ENCODE data around the gene TNFRSF12A. TPM values are rescaled to one million over a fixed set of nuclear protein-coding genes. Genes with fewer than 3 reads are reported as not detected.

The TNFRSF12A gene
- total and polyA plus RNA-seq, 4 donors: 60.4 to 271 (median 95.7) TPM

- no peak for ATAC-seq (ENCODE audit: low FRiP score)
These were observed 39.6 kb downstream of the TNFRSF12A start for GRCh38 chr16:3059723-3060242.

GRCh38 chr16:3060339-3061127, 40.4 kb downstream of the TNFRSF12A start:
- Histone ChIP-seq H3K4me3 (ENCODE audit: low read length in 2 of 2) (no peak overlapping the region), H3K36me3 (ENCODE audit: control insufficient read depth in 1 of 2, insufficient read depth in 2 of 2, low read length in 1 of 2) (no peaks in the 10 kb centered on the region), H3K27ac (ENCODE audit: low read depth in 1 of 2, low read length in 2 of 2) (no peak overlapping the region), H3K4me1 (ENCODE audit: control insufficient read depth in 1 of 2, insufficient read depth in 2 of 2, low read length in 2 of 2) (no peaks in the 10 kb centered on the region), H3K9me3 (ENCODE audit: control insufficient read depth, low read length) (no peaks in the 10 kb centered on the region), H3K27me3 (ENCODE audit: control insufficient read depth in 1 of 2, insufficient read depth in 2 of 2, low read length in 1 of 2) (no peaks in the 10 kb centered on the region)
- intact Hi-C loops (cut with DNase I): loop anchor here in 1 of 2 donors (5.0 kb wide), 1 partner anchor 107 kb away; no protein-coding TSS in a partner anchor
- 74 to 82% methylated on average over 14 of the region's 14 CpGs for WGBS, 2 donors
- no peak for DNase-seq
- no peak for ATAC-seq (ENCODE audit: low FRiP score)

More at GRCh38 chr16:3059723-3060242, 39.6 kb downstream of the TNFRSF12A start:
- 62 to 71% methylated on average over 9 of the region's 9 CpGs for WGBS, 2 donors
- H3K27ac ChIP-seq (ENCODE audit: low read depth in 1 of 2, low read length in 2 of 2): peak overlapping the region in 1 of 2 donors; percentile 3
- intact Hi-C loops (cut with DNase I): loop anchor here (1.0 to 5.0 kb wide), 5 partner anchors 48 to 108 kb away; no protein-coding TSS in a partner anchor
- H3K9me3 ChIP-seq (ENCODE audit: control insufficient read depth, low read length): no peaks in the 10 kb centered on the region
- H3K36me3 ChIP-seq (ENCODE audit: control insufficient read depth in 1 of 2, insufficient read depth in 2 of 2, low read length in 1 of 2): no peaks in the 10 kb centered on the region
- H3K4me3 ChIP-seq (ENCODE audit: low read length in 2 of 2): peak overlapping the region in 1 of 2 donors; percentile 48
- H3K27me3 ChIP-seq (ENCODE audit: control insufficient read depth in 1 of 2, insufficient read depth in 2 of 2, low read length in 1 of 2): no peaks in the 10 kb centered on the region
- H3K4me1 ChIP-seq (ENCODE audit: control insufficient read depth in 1 of 2, insufficient read depth in 2 of 2, low read length in 2 of 2): no peaks in the 10 kb centered on the region
- DNase-seq: no peak

GRCh38 chr16:3062553-3062952, 42.4 kb downstream of the TNFRSF12A start:
- no peaks in the 10 kb centered on the region for H3K9me3 ChIP-seq (ENCODE audit: control insufficient read depth, low read length)
- no peak overlapping the region for H3K27ac ChIP-seq (ENCODE audit: low read depth in 1 of 2, low read length in 2 of 2)
- no peak overlapping the region for H3K4me3 ChIP-seq (ENCODE audit: low read length in 2 of 2)
- no peaks in the 10 kb centered on the region for H3K27me3 ChIP-seq (ENCODE audit: control insufficient read depth in 1 of 2, insufficient read depth in 2 of 2, low read length in 1 of 2)
- H3K4me1 ChIP-seq (ENCODE audit: control insufficient read depth in 1 of 2, insufficient read depth in 2 of 2, low read length in 2 of 2): no peaks in the 10 kb centered on the region
- DNase-seq (no peak), ATAC-seq (ENCODE audit: low FRiP score) (no peak)
- intact Hi-C loops (cut with DNase I): loop anchor here in 1 of 2 donors (5.0 kb wide), 1 partner anchor 105 kb away; no protein-coding TSS in a partner anchor
- no peaks in the 10 kb centered on the region for H3K36me3 ChIP-seq (ENCODE audit: control insufficient read depth in 1 of 2, insufficient read depth in 2 of 2, low read length in 1 of 2)
- 89 to 90% methylated on average over 6 of the region's 6 CpGs for WGBS, 2 donors

- Histone ChIP-seq H3K4me3 (ENCODE audit: low read length in 2 of 2) (no peak overlapping the region), H3K9me3 (ENCODE audit: control insufficient read depth, low read length) (no peaks in the 10 kb centered on the region), H3K27me3 (ENCODE audit: control insufficient read depth in 1 of 2, insufficient read depth in 2 of 2, low read length in 1 of 2) (no peaks in the 10 kb centered on the region), H3K4me1 (ENCODE audit: control insufficient read depth in 1 of 2, insufficient read depth in 2 of 2, low read length in 2 of 2) (no peaks in the 10 kb centered on the region), H3K36me3 (ENCODE audit: control insufficient read depth in 1 of 2, insufficient read depth in 2 of 2, low read length in 1 of 2) (no peaks in the 10 kb centered on the region), H3K27ac (ENCODE audit: low read depth in 1 of 2, low read length in 2 of 2) (no peak overlapping the region)
- ATAC-seq (ENCODE audit: low FRiP score) (no peak), DNase-seq (no peak)
- intact Hi-C loops (cut with DNase I): loop anchor here (2.0 to 5.0 kb wide), 2 partner anchors 49 to 103 kb away; partner anchors contain the start of gene ZNF205 (in 1 of the 2)
- 92 to 95% methylated on average over 8 of the region's 8 CpGs for WGBS, 2 donors
These were observed 43.6 kb downstream of the TNFRSF12A start for GRCh38 chr16:3063625-3064386.

GRCh38 chr16:3065069-3065741, 45.0 kb downstream of the TNFRSF12A start, which contains the start of gene IL32:
TSS of gene IL32 (plus strand) at chr16:3065640. CDS start at chr16:3065812, 172 bp downstream.
- Histone ChIP-seq H3K27me3 (ENCODE audit: control insufficient read depth in 1 of 2, insufficient read depth in 2 of 2, low read length in 1 of 2) (no peaks in the 10 kb centered on the region), H3K36me3 (ENCODE audit: control insufficient read depth in 1 of 2, insufficient read depth in 2 of 2, low read length in 1 of 2) (no peaks in the 10 kb centered on the region), H3K4me1 (ENCODE audit: control insufficient read depth in 1 of 2, insufficient read depth in 2 of 2, low read length in 2 of 2) (no peaks in the 10 kb centered on the region), H3K27ac (ENCODE audit: low read depth in 1 of 2, low read length in 2 of 2) (no peak within 1 kb of the TSS), H3K9me3 (ENCODE audit: control insufficient read depth, low read length) (no peaks in the 10 kb centered on the region), H3K4me3 (ENCODE audit: low read length in 2 of 2) (no peak within 1 kb of the TSS)
- ATAC-seq (ENCODE audit: low FRiP score) (peak; percentile 82), DNase-seq (peak in 1 of 2 donors; percentile 77)
- intact Hi-C loops (cut with DNase I): loop anchor here in 1 of 2 donors (2.0 kb wide), 1 partner anchor 48 kb away; the partner anchor contains the start of gene ZNF205
- 31 to 32% methylated on average over 13 of the region's 13 CpGs for WGBS, 2 donors

GRCh38 chr16:3065742-3066439, 45.7 kb downstream of the TNFRSF12A start:
- Histone ChIP-seq H3K27me3 (ENCODE audit: control insufficient read depth in 1 of 2, insufficient read depth in 2 of 2, low read length in 1 of 2) (no peaks in the 10 kb centered on the region), H3K4me1 (ENCODE audit: control insufficient read depth in 1 of 2, insufficient read depth in 2 of 2, low read length in 2 of 2) (no peaks in the 10 kb centered on the region), H3K4me3 (ENCODE audit: low read length in 2 of 2) (no peak overlapping the region), H3K9me3 (ENCODE audit: control insufficient read depth, low read length) (no peaks in the 10 kb centered on the region), H3K36me3 (ENCODE audit: control insufficient read depth in 1 of 2, insufficient read depth in 2 of 2, low read length in 1 of 2) (no peaks in the 10 kb centered on the region), H3K27ac (ENCODE audit: low read depth in 1 of 2, low read length in 2 of 2) (no peak overlapping the region)
- intact Hi-C loops (cut with DNase I): loop anchor here in 1 of 2 donors (2.0 kb wide), 1 partner anchor 47 kb away; the partner anchor contains the start of gene ZNF205
- WGBS, 2 donors: 86 to 88% methylated on average over 25 to 26 of the region's 26 CpGs
- DNase-seq (no peak), ATAC-seq (ENCODE audit: low FRiP score) (no peak)

- intact Hi-C loops (cut with DNase I): no loop called here
- no peaks in the 10 kb centered on the region for H3K9me3 ChIP-seq (ENCODE audit: control insufficient read depth, low read length)
- 92 to 95% methylated on average over 7 of the region's 7 CpGs for WGBS, 2 donors
- no peak overlapping the region for H3K27ac ChIP-seq (ENCODE audit: low read depth in 1 of 2, low read length in 2 of 2)
- no peaks in the 10 kb centered on the region for H3K36me3 ChIP-seq (ENCODE audit: control insufficient read depth in 1 of 2, insufficient read depth in 2 of 2, low read length in 1 of 2)
- no peak for DNase-seq
- no peak overlapping the region for H3K4me3 ChIP-seq (ENCODE audit: low read length in 2 of 2)
- no peaks in the 10 kb centered on the region for H3K27me3 ChIP-seq (ENCODE audit: control insufficient read depth in 1 of 2, insufficient read depth in 2 of 2, low read length in 1 of 2)
- H3K4me1 ChIP-seq (ENCODE audit: control insufficient read depth in 1 of 2, insufficient read depth in 2 of 2, low read length in 2 of 2): no peaks in the 10 kb centered on the region
- ATAC-seq (ENCODE audit: low FRiP score): no peak
These were observed 46.2 kb downstream of the TNFRSF12A start for GRCh38 chr16:3066440-3066748.

GRCh38 chr16:3068487-3068886, 48.3 kb downstream of the TNFRSF12A start:
- Histone ChIP-seq H3K4me1 (ENCODE audit: control insufficient read depth in 1 of 2, insufficient read depth in 2 of 2, low read length in 2 of 2) (no peaks in the 10 kb centered on the region), H3K9me3 (ENCODE audit: control insufficient read depth, low read length) (no peaks in the 10 kb centered on the region), H3K36me3 (ENCODE audit: control insufficient read depth in 1 of 2, insufficient read depth in 2 of 2, low read length in 1 of 2) (no peaks in the 10 kb centered on the region), H3K4me3 (ENCODE audit: low read length in 2 of 2) (no peak overlapping the region), H3K27me3 (ENCODE audit: control insufficient read depth in 1 of 2, insufficient read depth in 2 of 2, low read length in 1 of 2) (no peaks in the 10 kb centered on the region), H3K27ac (ENCODE audit: low read depth in 1 of 2, low read length in 2 of 2) (no peak overlapping the region)
- 74 to 78% methylated on average over 4 of the region's 4 CpGs for WGBS, 2 donors
- DNase-seq: peak in 1 of 2 donors; percentile 32
- no peak for ATAC-seq (ENCODE audit: low FRiP score)
- intact Hi-C loops (cut with DNase I): no loop called here

Data from aorta (tissue), 5 donors.